Choroid plexus epithelial cell (primary cell): ENCODE measurements around the gene OXT.
"Not testable (repeated sequence)": the region's sequence is repeated elsewhere in the genome, so short reads cannot be mapped to it uniquely, and the experiment has no call there.

Experiments
- DNase-seq: peaks from one replicate; pipeline ENCODE4 v3.0.0-alpha.2; 2010; ENCODE audit warnings: low read depth
- H3K4me3 ChIP-seq: 2 replicates; pipeline ENCODE4 v1.5.1; 2011; ENCODE audit warnings: low read depth, mild to moderate bottlenecking, control low read depth, low read length, moderate library complexity
- CTCF ChIP-seq: conservative IDR thresholded peaks from 2 replicates; pipeline ENCODE4 v1.5.1; 2011; ENCODE audit warnings: low read depth, mild to moderate bottlenecking, control low read depth, inconsistent platforms, low read length, moderate library complexity

Gene OXT

GRCh38 chr20:3059489-3059888 lies 11.9 kb upstream of the OXT start:
- no peak for DNase-seq
- no peak for TF ChIP-seq CTCF
- H3K4me3 ChIP-seq = no peak overlapping the region

DNA sequence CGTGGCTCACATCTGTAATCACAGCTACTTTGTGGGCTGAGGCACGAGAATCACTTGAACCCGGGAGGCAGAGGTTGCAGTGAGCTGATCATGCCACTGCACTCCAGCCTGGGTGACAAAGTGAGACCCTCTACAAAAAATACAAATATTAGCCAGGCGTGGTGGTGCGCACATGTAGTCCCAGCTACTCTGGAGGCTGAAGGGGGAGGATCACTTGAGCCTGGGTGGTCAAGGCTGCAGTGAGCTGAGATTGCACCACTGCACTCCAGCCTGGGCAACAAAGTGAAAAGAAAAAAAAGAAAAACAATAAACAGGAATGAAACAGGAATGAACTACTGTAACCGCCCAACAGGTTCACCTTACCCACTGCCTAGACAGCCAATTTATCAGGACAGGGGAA lies 7.3 kb upstream of the OXT start:
- not testable (repeated sequence) for H3K4me3 ChIP-seq, DNase-seq

DNA sequence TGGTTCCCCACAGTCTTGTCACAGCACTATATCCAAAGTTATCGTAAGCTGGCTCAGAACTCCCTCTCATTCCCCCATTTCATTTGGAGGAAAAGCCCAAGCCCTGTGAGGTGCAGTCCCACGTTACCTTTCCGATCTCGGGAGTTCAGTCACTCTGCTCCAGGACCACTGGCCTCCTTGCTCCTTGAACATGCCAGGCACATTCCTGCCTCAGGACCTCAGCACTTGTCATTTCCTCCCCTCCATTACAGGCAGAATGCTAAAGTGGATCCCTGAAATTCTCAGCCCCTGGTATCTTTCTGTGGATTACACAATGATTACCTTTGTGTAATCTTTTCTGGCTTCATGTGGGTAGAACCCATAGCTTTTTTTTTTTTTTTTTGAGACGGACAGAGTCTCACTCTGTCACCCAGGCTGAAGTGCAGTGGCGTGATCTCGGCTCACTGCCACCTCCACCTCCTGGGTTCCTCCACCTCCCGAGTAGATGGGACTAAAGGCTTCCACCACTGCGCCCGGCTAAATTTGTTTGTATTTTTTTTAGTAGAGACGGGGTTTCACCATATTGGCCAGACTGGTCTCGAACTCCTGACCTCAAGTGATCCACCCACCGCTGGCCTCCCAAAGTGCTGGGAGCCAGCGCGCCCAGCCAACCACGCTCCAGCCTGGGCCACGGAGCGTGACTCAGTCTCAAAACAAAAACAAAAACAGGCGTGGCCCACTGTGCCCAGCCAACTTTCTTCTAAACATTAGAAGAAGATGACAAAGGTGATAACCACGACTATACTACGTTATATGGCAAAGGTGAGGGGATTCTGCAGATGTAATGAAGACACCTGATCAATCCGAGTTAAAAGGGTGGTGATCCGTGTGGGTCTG lies 4.0 kb upstream of the OXT start:
- no peak for DNase-seq
- TF ChIP-seq CTCF = no peak
- no peak overlapping the region for H3K4me3 ChIP-seq

GRCh38 chr20:3068075-3068474 lies 3.3 kb upstream of the OXT start:
- TF ChIP-seq CTCF = no peak
- H3K4me3 ChIP-seq = no peak overlapping the region
- DNase-seq = no peak

GRCh38 chr20:3068986-3069900 lies 2.2 kb upstream of the OXT start:
- no peak for TF ChIP-seq CTCF
- no peak overlapping the region for H3K4me3 ChIP-seq
- DNase-seq = no peak

- no peak overlapping the region for H3K4me3 ChIP-seq
Measured at GRCh38 chr20:3070725-3071124, 695 bp upstream of the OXT start.

More at GRCh38 chr20:3070725-3071124, 695 bp upstream of the OXT start:
- DNase-seq = no peak
- no peak for TF ChIP-seq CTCF
